Activated T-cell treated with anti-CD3 and anti-CD28 coated beads, Interleukin-2, amount 50 U/mL, for 1 hour (primary cell): ENCODE measurements around the gene CROCC.

ENCODE experiments used
- DNase-seq: peaks from one replicate; pipeline ENCODE4 v3.0.0-alpha.2; 2020

Gene CROCC

GRCh38 chr1:17014671-17015567 is 93.2 kb downstream of the CROCC start:
- DNase-seq: no peak

GRCh38 chr1:17016317-17016661 is 94.6 kb downstream of the CROCC start:
- DNase-seq: no peak

GRCh38 chr1:17017435-17017834 is 95.7 kb downstream of the CROCC start:
- DNase-seq: no peak

GRCh38 chr1:17018849-17019248 is 97.1 kb downstream of the CROCC start:
- DNase-seq: no peak

- DNase-seq: no peak
Observed at GRCh38 chr1:17020502-17020901, 98.8 kb downstream of the CROCC start.

GRCh38 chr1:17021896-17022295 is 100.2 kb downstream of the CROCC start:
- DNase-seq: no peak
